Stimulated activated CD4-positive, alpha-beta T cell treated with anti-CD3 and anti-CD28 coated beads, Interleukin-4, amount 100 ng/mL, for 4 hours (primary cell): ENCODE measurements around the gene VSNL1.

Experiments used
- DNase-seq, 2 experiments: peaks; one replicate each; pipeline ENCODE4 v3.0.0-alpha.2; 2020

The VSNL1 gene

DNA sequence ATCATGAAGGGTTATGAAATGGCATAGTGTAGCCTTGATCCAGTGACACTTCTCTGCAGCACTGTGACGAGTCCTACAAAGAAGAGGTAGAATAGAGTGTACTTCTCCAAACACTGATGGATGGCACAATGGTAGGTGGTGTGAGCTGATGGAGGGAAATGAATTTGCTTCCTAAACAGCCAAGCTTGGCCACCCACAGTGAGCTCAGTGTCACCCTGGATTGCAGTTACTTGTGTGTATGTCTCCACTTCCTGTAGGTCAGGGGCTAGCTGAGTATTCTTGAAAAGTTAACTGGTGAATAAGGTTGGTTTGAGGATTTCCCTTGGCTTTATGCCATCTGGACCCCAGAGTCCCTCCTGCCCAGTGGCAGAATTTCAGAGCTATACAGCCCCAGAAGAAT is 75.9 kb downstream of the VSNL1 start:
- DNase-seq: no peak

DNA sequence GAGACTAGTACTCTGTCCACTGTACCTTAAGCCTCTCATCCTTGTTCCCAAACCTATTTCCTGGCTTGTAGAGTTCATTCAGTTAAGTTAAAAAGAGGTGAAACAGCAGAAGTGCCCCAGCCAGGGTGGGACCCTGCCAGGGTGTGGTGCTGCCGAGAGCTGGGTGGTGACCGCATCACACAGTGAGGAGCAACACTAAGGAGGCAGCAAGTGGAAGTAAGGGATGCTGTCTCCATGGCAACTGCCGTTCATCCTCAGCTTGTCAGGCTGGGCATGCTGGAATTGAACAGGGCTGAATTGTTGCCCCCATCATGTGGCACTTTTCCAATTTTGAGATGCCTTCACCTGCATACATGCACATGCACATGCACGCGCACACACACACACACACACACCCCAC is 77.0 kb downstream of the VSNL1 start:
- no peak for DNase-seq

DNA sequence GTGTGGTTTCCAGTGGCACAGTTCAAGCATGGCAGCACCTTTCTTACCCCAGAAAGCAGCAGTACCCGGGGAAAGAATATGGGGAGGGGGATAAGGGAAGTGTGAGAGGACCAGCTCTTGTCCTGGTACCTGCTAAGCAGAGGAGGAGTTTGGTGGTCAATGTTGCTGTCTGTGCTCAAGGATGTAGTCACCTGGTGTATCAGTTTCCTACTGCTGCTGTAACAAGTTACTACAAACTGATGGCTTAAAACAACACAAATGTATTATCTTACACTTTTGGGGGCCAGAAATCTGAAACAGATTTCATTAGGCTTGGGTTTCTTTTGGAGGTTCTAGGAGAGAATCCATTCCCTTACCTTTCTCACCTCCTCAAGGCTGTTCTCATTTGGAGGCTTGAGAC is 77.5 kb downstream of the VSNL1 start:
- DNase-seq: no peak

DNA sequence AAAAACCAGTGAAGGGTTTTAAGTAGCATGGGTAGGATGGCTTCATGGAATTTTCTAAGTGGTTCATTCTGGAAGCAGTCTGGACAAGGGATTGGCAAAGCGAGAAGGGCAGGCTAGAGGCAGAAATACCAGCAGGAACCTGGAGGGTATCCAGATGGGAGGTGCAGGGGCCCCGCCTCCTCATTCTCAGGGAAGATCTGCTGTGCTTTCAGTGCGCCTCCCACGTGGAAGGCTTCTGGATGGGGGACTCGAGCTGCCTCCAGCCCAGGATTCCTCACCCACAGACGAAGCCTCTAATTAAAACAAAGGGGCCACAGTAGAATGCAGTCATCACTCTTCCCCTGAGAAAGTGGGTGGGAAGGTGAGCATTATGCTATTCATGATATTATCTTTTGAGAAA is 79.8 kb downstream of the VSNL1 start:
- no peak for DNase-seq

DNA sequence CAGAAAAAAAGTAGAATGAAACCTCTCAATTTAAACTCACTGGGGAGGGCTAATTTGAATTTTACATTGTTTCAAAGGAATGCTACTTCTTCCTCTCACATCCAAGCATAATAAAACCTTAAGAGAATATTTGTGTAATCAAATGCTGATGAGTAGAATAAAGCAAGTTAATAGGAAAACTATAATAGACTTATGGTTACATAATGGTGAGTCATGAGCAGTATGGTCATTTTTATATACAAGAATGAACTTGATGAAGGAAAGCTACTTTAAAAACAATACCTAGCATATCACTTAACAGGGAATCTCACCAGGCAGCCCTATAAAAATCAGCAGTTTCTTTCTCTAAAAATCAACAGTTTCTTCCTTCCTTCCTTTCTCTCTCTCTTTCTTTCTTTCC is 80.3 kb downstream of the VSNL1 start:
- no peak for DNase-seq

DNA sequence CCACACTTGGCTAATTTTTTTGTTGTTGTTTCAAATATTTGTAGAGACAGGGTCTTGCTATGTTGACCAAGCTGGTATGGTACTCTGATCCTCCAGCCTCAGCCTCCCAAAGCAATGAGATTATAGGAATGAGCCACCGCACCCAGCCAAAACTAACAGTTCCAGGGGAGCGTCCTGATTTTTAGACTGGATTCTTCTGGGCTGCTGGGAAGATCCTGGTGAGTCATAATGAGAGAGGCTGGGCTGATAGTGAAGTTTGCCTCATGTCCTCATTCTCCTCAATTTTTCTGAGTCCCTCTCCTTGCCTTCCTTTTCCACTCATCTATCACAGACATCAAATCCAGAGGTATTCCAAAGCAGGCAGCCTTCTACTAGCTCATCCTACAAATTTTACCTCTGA is 81.3 kb downstream of the VSNL1 start:
- DNase-seq: no peak

DNA sequence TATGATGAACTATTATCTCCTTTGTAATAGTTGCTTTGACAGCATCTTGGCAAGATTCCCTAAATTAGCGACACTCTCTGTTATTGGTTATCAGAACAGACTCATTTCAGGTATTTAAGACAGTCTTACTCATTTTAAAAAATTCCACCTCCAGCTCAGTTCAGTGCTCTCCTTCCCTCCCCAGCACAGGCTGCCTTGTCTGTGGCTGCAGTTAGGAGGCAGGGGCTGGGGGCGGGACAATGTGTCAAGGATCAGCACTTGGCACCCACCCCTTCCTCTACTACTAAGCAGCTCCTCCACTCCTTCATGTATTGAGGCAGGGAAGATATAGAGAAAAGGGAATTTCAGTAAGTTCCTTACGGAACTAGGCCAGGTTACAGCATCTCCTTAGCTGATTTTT is 85.0 kb downstream of the VSNL1 start:
- DNase-seq: no peak

DNA sequence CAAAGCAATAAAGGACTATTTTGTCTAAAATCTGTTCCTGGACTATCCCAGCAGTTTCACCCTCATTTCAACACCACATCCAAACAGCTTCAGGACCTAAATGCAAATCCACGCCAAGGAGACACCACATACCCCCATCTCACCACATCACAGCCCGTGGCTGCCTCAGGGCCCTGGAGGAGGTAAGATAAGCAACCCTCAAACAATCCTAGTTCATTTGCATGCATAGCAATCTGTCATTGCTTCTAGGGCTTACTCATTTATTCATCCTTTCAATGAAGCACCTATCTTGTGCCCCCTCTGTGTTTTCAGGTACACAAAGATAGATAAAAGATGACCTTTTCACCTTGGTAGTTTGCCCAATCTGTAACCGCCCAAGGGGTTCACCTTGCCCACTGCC is 86.5 kb downstream of the VSNL1 start:
- DNase-seq: no peak

DNA sequence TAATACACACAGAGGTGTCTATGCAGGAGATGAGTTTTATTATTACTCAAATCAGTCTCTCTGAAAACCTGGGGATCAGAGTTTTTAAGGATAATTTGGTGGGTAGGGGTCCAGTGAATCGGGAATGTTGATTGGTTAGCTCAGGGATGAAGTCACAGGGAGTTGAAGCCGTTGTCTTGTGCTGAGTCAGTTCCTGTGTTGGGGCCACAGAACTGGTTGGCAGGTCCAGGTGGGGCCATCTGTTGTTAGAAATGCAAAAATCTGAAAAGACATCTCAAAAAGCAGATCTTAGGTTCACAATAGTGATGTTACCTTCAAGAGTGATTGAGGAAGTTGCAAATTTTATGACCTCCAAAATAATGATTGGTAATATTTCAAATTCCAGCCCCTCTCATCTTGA is 86.9 kb downstream of the VSNL1 start:
- no peak for DNase-seq

DNA sequence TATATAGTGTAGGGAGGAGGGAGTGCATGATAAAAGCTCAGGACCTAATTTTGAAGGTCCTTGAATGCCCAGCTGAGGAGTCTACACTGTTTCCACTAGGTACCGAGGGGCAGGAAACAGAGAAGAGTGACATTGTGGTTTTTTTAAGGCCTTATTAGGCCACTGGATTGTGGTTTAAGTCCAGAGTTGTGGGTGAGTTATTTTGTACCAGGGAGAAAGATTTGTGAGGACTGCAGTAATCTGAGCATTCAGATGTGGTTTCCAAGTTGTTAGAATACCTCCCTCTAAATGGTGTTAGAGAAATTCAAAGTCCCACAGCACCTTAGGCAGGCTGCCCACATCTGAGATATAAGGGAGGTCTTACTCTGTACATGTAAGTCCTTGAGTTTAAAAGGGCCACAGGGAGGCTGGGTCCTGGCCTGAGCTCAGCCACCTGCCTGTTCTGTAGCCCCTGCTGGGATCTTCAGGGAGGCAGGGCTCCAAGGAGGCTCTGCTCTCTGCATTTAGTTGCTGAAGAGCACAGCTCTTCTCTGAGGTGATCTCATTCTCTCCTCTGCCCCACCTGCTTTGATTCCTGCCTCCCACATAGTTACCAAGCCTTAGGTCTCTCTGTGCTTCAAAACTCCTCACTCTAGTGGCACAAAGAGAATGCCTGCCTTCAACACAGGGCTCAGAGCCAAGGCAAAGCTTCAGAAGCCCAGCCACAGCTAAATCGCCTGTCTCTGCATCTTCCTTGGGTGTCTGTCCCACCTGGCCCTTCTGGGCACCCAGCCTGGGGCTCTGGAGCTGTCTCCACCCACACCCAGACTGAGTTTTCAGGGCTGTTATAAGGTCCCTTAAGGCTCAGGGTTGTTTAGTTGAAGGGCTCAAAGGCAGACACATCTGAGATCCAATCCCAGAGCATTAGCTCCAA is 88.1 kb downstream of the VSNL1 start:
- no peak for DNase-seq

DNA sequence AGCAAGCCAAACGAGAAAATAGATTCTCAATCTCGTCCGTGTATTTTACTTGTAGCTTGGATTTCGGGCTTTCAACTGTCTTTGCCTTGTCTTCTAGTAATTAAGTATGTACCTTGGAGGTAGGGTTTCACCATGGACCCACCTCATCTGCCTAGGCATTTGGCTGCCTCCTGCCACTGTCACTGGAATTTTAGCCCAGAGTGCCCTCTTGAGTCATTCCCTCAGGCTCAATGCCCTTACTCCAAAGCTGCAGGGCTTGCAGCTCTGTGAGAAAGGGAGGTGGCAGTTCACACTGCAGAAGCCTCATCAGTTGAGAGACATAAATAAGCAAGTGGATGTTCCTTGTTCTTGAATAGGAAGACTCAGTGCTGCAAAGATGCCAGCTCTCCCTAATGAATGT is 89.6 kb downstream of the VSNL1 start:
- no peak for DNase-seq

DNA sequence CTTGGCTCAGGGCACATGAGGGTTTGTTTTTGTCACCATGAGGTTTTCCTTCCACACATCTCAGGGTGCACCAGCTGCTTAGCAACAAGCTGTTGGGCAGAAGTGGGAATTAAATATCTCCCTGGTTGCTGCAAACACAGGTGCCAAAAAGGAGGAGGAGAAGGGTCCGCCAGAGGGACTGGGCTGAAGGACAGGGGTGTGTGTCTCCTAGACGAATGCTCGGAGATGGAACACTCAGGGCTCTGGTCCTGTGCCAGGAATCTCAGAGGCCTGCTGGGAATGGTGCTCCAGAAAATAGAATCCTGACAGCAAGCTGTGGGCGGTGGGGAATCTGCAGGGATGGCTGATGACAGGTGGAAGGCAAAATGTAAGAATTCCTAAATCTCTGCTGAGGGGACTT is 94.5 kb downstream of the VSNL1 start:
- DNase-seq: no peak

DNA sequence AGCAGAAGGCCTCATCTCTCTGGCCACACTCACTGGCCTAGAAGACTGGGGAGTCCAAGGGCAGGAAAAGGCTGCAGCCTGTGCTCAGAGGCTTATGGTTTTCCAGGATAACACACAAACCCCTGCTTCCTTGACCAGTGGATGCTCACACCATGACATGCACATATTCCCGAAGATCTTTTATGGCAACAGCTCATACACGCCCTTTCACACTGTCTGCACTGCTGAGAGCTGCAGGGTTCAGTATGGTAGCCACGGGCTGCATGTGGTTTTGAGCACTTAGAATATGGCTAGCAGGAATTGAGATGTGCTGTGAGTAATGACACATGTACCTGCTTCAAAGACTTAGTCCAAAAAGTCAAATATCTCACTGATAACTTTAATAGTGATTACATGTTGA is 95.8 kb downstream of the VSNL1 start:
- DNase-seq: no peak

DNA sequence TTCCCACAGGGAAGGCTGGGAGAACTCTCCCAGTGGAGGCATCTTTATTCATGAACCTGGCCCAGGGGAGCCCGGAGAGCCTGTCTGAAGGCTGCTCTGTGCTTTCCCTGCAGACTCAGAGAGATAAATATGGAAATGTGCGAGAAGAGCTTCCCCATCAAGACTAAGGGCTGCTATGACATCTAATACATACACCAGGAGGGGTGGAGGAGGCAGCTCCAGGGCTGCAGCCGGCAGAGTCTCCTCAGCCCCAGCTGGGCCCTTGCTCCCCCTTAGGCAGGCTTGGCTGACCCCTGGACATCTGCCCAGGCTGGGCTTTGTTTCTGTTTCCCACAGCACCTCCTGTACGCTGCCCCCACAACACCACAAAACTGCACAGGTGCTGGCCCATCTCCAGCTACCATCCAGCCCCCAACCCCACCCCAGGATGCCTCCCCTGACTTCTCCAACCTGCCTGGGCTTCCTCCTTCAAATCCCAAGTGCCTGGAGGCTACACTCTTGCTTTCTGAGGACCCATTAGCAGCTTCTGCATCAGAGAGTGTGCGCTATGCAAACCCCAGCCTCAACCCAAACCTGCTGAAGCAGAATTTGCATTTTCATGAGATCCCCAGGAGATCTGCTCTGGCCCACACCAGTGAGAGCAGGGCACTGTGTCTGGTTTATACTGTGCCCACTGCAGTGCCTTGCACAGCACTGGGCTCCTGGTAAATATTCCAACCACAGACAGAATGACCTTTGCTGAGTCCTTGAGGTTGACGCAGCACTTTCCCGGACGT is 96.8 kb downstream of the VSNL1 start:
- no peak for DNase-seq

DNA sequence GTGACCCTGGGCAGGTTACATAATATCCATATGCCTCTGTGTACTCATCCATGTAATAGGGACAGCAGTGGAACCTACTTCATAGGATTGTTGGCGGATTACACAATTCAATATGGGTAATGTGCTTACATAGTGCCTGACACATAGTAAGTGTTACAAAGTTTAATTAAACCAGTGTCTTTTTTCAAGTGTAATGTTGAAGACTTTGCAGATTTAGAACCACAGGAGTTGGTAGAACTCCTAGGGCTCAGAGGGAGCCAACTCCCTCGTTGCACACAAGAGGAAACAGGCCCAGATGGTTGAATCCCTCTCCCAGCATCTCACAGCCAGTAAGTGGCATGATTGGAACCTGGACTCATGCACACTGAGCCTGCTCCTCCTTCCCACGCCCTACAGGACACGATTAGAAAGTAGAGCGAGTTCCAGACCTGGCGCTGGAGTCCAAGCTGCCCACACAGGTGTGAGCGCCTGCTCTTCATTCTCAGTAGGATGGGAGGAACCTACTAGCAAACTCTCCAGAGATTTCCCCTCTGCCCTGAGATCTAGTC is 97.8 kb downstream of the VSNL1 start:
- no peak for DNase-seq

DNA sequence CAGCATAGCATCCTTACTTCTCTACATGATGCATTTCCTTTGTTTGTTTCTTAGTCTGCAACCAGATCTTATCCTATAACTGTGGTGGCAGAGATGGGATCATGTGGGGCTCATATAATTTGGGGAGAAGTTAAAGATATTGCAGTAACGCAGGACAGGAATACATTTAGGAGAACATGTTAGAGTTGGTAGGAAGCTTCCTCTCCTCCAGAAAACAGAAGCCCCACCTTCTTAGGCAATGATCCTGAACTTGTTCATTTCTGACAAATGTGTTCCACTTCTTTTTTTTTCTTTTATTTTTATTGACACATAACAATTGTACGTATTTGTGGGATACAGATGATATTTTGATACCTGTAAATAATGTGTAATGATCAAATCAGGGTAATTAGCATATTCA is 99.9 kb downstream of the VSNL1 start:
- no peak for DNase-seq

DNA sequence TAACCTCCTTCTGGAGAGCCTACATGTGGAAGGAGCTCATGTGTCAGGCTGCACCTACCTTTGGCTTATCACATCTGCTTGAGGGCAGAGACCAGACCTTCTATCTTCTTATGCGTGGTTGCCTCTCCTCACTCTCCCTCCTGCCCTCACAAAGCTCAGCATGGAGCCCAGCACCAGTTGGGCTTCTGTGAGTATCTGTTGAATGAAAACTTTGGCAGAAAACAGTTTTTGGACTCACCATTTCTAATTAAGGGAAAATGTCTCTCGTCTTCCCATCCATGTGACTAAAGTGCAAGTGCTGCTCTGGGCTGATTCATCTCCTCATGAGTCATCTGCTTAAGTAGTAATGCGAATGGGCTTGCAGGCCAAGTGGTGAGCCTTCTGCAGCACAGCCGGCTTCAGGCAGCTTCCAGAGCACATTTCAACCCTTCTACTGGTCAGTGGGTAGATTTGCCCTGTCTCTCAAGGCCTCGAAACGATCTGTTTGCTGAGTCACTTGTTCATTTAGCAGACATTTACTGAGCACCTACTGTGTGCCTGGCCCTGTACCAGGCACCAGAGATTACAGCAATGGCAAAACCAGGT is 102.6 kb downstream of the VSNL1 start:
- DNase-seq: no peak

DNA sequence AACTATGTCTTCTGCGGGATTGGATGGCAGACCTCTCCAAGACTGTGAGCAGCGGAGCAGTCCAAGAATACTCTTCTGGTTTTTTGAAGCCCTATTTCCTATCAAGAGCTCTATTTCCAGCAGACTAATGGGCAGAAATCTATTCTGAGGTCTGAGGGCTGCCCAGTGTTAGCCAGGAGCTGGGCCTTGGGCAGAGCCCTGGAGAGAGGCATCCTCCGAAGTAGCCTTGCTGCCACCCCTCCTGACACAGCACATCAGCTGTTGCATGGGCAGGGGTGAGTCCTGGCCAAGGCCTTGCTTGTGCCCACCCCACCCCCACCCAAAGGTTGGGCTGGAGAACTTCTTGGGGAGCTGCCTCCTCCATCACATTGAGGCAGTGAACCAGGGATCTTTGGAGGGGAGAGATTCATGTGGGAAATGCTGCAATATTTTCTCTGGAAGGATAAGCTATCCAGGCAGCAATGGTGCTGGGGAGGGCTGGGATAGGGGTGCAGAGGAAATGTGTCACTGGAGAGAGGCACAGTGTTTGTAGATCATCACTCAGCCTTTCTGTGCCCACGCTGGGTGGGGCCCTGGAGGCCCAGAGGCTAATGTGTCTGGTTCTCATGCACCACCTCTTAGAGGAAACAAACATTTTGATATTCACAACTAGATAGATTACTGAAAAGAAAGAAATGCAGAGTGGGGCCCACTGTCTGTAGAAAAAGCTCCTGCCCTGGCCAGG is 104.7 kb downstream of the VSNL1 start:
- DNase-seq: no peak

DNA sequence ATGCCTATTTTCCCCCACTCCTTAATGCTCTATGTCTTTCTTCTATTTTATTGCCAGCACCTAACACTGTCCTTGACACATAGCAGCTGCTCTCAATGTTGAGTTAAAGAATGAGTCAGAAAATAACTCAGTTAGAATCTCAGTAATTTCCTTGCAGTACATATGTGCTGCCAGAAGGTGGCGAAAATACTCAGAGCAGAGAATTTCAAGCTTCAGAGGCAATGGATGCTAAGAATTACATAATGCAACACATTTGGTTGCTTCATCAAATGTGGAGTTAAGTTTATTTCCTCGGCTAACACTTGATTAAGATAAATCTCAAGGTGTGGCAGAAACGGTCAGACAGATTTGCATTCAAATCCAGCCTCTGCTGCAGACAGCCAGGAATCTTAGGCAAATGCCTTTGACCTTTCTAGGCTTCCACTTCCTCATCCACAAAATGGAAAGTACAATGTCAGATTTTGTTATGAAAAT is 105.6 kb downstream of the VSNL1 start:
- peak in 1 of 2 experiments; percentile 24 for DNase-seq

DNA sequence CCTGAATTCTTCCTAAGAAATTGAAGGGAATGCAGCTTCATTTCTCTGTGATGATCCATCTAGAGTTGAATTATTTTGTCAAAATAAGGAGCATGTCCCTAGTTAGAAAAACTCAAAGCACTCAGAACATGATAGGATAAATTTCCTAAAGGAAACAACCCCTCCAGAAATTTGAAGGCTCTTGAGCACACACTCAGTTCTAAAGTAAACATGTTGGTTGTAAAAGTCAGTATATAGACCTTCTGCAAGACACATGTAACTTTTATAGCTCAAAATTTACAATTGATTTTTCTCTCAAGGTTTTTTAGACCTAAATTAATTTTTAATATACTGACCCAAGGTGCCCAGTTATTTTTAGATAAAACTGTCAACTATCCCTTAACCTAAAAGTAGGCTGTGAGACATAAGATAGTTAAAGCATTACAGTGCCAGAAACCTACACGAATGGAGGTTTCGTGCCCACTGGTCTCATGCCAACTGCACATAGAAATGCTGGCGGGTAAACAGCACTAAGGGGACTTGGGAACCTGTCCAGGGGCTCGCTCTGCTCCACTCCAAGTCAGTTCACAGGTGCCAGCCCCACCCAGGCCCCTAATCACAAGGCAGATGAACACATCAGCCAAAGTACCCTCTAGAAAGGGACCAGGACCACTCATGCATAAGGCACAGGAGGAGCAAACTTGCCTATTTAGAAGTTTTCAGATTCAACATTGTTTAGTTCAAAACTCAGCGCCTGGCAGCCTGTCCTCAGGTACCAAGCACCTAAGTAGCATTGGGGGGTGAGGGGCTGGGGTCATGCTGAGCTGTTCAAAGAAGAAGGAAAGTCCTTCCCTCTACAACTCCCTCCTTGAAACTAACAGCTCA is 106.6 kb downstream of the VSNL1 start:
- no peak for DNase-seq

DNA sequence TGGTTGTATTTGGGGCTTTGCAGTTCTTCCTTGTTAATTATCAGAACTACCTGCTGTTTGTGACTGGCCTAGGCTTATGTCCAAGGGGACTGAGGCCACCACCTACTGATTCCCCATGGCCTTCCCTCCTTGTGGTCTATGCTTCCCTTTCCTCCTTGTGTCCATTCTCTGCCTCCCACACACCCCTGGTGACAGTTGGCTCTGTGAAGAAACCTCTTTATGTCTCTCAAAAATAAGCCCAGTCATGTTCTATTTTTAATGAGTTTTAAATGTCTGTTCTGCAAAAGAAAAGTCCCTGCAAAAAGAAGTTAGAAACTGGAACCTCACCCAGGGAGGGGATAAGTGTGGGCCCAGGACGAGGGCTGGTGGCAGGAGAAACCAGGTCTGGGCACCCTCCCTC is 108.1 kb downstream of the VSNL1 start:
- DNase-seq: no peak

DNA sequence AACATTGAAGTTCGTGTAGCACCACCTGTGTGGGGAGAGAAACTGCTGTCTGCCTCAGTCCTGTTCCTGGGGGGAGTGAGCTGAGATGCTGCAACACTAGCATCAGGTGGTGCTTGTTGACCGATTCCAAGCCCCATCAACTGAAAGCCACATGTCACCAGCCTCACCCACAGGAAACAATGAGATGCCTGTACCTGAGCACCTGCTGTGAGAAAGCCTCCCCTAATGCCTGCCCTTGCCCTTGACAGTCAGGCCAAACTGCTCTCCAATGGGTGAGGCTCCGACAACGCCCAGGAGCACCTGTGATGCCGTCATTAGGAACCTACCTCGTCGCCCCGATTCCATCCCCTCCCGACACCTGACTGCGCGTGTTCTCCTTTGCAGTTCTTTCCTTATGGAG is 108.5 kb downstream of the VSNL1 start:
- no peak for DNase-seq
